Liver (tissue), 9 donors: Measurements from ENCODE around the gene MYL3. TPM values are rescaled to one million over a fixed set of nuclear protein-coding genes. Genes with fewer than 3 reads are reported as not detected.

Source experiments
- DNase-seq: peaks from one replicate; pipeline ENCODE4 v3.0.0-alpha.2; 2017; ENCODE audit warnings: low spot score
- H3K27ac ChIP-seq, 2 donors: one replicate each; pipeline ENCODE4 v1.7.0; 2013; ENCODE audit warnings: inconsistent platforms in 2 of 2, low read length in 2 of 2, control low read depth in 1 of 2, low read depth in 1 of 2, mild to moderate bottlenecking in 1 of 2
- H3K27me3 ChIP-seq, 4 donors: one replicate each; pipeline versions ENCODE4 v1.6.1 to v1.7.0; 2013; ENCODE audit warnings: low read length in 3 of 4, inconsistent platforms in 1 of 4, mild to moderate bottlenecking in 1 of 4, moderate library complexity in 1 of 4; ENCODE audit not compliant: control insufficient read depth in 4 of 4, insufficient read depth in 4 of 4
- H3K36me3 ChIP-seq, 4 donors: one replicate each; pipeline versions ENCODE4 v1.6.1 to v1.7.0; 2013; ENCODE audit warnings: low read length in 3 of 4, mild to moderate bottlenecking in 3 of 4, low read depth in 1 of 4, moderate library complexity in 1 of 4; ENCODE audit not compliant: control insufficient read depth in 4 of 4, insufficient read depth in 3 of 4
- H3K4me1 ChIP-seq, 4 donors: one replicate each; pipeline versions ENCODE4 v1.6.1 to v1.7.0; 2013; ENCODE audit warnings: low read length in 3 of 4, mild to moderate bottlenecking in 3 of 4, moderate library complexity in 1 of 4; ENCODE audit not compliant: control insufficient read depth in 4 of 4, insufficient read depth in 4 of 4
- H3K4me3 ChIP-seq, 3 donors: one replicate each; pipeline versions ENCODE4 v1.6.1 to v1.7.0; 2013; ENCODE audit warnings: low read length in 3 of 3, control low read depth in 1 of 3, low read depth in 1 of 3, mild to moderate bottlenecking in 1 of 3
- H3K9ac ChIP-seq, 2 donors: one replicate each; pipeline ENCODE4 v1.7.0; 2013; ENCODE audit warnings: low read length in 2 of 2, mild to moderate bottlenecking in 2 of 2, moderate library complexity in 2 of 2, control low read depth in 1 of 2, low read depth in 1 of 2
- H3K9me3 ChIP-seq, 4 donors: one replicate each; pipeline versions ENCODE4 v1.6.1 to v1.7.0; 2013; ENCODE audit warnings: low read length in 3 of 4; ENCODE audit not compliant: control insufficient read depth in 4 of 4
- ATF3 ChIP-seq: IDR thresholded peaks from 2 replicates; pipeline ENCODE4 v1.6.1; 2016; ENCODE audit warnings: antibody characterized with exemption
- CTCF ChIP-seq: fragments of 150-350 bp; IDR thresholded peaks from 2 replicates; pipeline ENCODE4 v1.5.1; 2017; ENCODE audit warnings: improper control_type of control experiment, low read depth, low read length; ENCODE audit not compliant: missing input control
- EGR1 ChIP-seq, 2 donors: IDR thresholded peaks; 2 replicates each; pipeline ENCODE4 v1.6.1; 2016 to 2018; ENCODE audit warnings: antibody characterized with exemption in 2 of 2, low read depth in 2 of 2
- FOXA1 ChIP-seq: IDR thresholded peaks from 2 replicates; pipeline ENCODE4 v1.6.1; 2016; ENCODE audit warnings: antibody characterized with exemption
- FOXA2 ChIP-seq: IDR thresholded peaks from 2 replicates; pipeline ENCODE4 v1.6.1; 2016; ENCODE audit warnings: antibody characterized with exemption
- GABPA ChIP-seq, 2 donors: IDR thresholded peaks in 1 of 2; conservative IDR thresholded peaks in 1 of 2; 2 replicates each; pipeline ENCODE4 v1.6.1; 2016; ENCODE audit warnings: antibody characterized with exemption in 2 of 2, mild to moderate bottlenecking in 1 of 2, moderate library complexity in 1 of 2
- HNF4A ChIP-seq, 2 donors: conservative IDR thresholded peaks; 2 replicates each; pipeline ENCODE4 v1.6.1; 2016; ENCODE audit warnings: antibody characterized with exemption in 2 of 2, mild to moderate bottlenecking in 2 of 2
- HNF4G ChIP-seq: IDR thresholded peaks from 2 replicates; pipeline ENCODE4 v1.6.1; 2016; ENCODE audit warnings: antibody characterized with exemption
- JUND ChIP-seq, 2 donors: IDR thresholded peaks; 2 replicates each; pipeline ENCODE4 v1.6.1; 2016; ENCODE audit warnings: antibody characterized with exemption in 2 of 2
- NR2F2 ChIP-seq: IDR thresholded peaks from 2 replicates; pipeline ENCODE4 v1.6.1; 2016; ENCODE audit warnings: antibody characterized with exemption
- RAD21 ChIP-seq, 2 donors: IDR thresholded peaks; 2 replicates each; pipeline ENCODE4 v1.6.1; 2016; ENCODE audit warnings: antibody characterized with exemption in 2 of 2, mild to moderate bottlenecking in 2 of 2
- RXRA ChIP-seq, 2 donors: IDR thresholded peaks; 2 replicates each; pipeline ENCODE4 v1.6.1; 2017 to 2018; ENCODE audit warnings: antibody characterized with exemption in 2 of 2, mild to moderate bottlenecking in 1 of 2
- SP1 ChIP-seq: IDR thresholded peaks from 2 replicates; pipeline ENCODE4 v1.6.1; 2018; ENCODE audit warnings: antibody characterized with exemption, mild to moderate bottlenecking
- TAF1 ChIP-seq: conservative IDR thresholded peaks from 2 replicates; pipeline ENCODE4 v1.6.1; 2016; ENCODE audit warnings: antibody characterized with exemption, mild to moderate bottlenecking
- YY1 ChIP-seq: IDR thresholded peaks from 2 replicates; pipeline ENCODE4 v1.6.1; 2016; ENCODE audit warnings: antibody characterized with exemption, mild to moderate bottlenecking
- ZBTB33 ChIP-seq: IDR thresholded peaks from 2 replicates; pipeline ENCODE4 v1.6.1; 2016; ENCODE audit warnings: antibody characterized with exemption
- WGBS: extraction: QIAGEN DNeasy Blood & Tissue Kit; methylation state at CpG from one replicate; pipeline ENCODE4 v1.1.7; 2013; 5-methylcytosine and 5-hydroxymethylcytosine counted together
- polyA plus RNA-seq, 2 donors: library from polyadenylated mRNA; stranded (reverse) in 1 of 2; unstranded in 1 of 2; fragments of 200-250 nt in 1 of 2; fragments of >200 nt in 1 of 2; fragmentation: Nextera tagmentation in 1 of 2; extraction: Ambion mirVana in 1 of 2; gene quantifications; one replicate each; pipeline versions ENCODE4 v1.2.1 to v1.2.3, GENCODE V29; 2013 to 2015
- total RNA-seq, 2 donors: library from RNA; depleted of rRNA; stranded (reverse); fragments of >200 nt; gene quantifications; one replicate each; pipeline ENCODE4 v1.2.3, GENCODE V29; 2014
- TF ChIP-seq, protein P1 (sequence below): IDR thresholded peaks from 2 replicates; pipeline ENCODE4 v1.6.1; 2016; ENCODE audit warnings: antibody characterized with exemption, mild to moderate bottlenecking
- TF ChIP-seq, protein P2 (sequence below): IDR thresholded peaks from 2 replicates; pipeline ENCODE4 v1.6.1; 2016; ENCODE audit warnings: antibody characterized with exemption
- donor health status: healthy.
- donor health status: healthy.
- donor health status: healthy.
- donor health status: healthy.
- donor health status: healthy.

The MYL3 gene
- total and polyA plus RNA-seq, 4 donors = 0.51 to 1.3 (median 0.81) TPM

DNA sequence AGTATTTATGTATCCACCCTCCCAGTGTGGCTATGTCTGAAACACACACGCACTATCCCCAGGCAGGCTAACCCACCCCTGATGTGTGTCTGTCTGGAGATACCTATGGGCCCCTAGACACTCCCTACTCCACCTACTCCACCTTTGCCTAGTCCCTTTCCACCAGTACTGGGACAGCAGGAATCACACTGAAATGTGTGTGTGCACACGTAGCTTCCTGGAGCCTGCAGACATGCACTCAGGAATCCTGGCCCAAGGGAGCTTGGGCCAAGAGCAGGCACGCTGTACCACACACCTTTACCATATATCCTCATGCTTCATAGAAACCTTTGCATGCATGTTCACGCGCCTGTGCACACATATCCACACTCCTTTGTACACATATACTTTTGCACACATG, 7.4 kb upstream of the MYL3 start:
- peaks cover 19 to 47% (median 31%) of the 10 kb centered on the region in 4 donors for H3K4me1 ChIP-seq
- H3K4me3 ChIP-seq = no peak overlapping the region
- 94% methylated on average over 5 of the region's 5 CpGs for WGBS
- H3K27ac ChIP-seq = no peak overlapping the region
- TF ChIP-seq JUND (IDR thresholded peaks at IDR 0.05) (no peak), HNF4G (no peak), FOXA1 (no peak), RXRA (IDR thresholded peaks at IDR 0.05) (no peak), ATF3 (no peak), SP1 (no peak), YY1 (no peak), GABPA (IDR thresholded peaks at IDR 0.05 in 1 of 2, conservative IDR thresholded peaks at IDR 0.05 in 1 of 2) (no peak), NR2F2 (no peak), TAF1 (no peak), FOXA2 (no peak), EGR1 (IDR thresholded peaks at IDR 0.05; ENCODE audit: low read depth in 2 of 2) (no peak), HNF4A (conservative IDR thresholded peaks at IDR 0.05) (no peak), ZBTB33 (no peak), RAD21 (IDR thresholded peaks at IDR 0.05) (no peak), CTCF (no peak)
- TF ChIP-seq, protein P1, sequence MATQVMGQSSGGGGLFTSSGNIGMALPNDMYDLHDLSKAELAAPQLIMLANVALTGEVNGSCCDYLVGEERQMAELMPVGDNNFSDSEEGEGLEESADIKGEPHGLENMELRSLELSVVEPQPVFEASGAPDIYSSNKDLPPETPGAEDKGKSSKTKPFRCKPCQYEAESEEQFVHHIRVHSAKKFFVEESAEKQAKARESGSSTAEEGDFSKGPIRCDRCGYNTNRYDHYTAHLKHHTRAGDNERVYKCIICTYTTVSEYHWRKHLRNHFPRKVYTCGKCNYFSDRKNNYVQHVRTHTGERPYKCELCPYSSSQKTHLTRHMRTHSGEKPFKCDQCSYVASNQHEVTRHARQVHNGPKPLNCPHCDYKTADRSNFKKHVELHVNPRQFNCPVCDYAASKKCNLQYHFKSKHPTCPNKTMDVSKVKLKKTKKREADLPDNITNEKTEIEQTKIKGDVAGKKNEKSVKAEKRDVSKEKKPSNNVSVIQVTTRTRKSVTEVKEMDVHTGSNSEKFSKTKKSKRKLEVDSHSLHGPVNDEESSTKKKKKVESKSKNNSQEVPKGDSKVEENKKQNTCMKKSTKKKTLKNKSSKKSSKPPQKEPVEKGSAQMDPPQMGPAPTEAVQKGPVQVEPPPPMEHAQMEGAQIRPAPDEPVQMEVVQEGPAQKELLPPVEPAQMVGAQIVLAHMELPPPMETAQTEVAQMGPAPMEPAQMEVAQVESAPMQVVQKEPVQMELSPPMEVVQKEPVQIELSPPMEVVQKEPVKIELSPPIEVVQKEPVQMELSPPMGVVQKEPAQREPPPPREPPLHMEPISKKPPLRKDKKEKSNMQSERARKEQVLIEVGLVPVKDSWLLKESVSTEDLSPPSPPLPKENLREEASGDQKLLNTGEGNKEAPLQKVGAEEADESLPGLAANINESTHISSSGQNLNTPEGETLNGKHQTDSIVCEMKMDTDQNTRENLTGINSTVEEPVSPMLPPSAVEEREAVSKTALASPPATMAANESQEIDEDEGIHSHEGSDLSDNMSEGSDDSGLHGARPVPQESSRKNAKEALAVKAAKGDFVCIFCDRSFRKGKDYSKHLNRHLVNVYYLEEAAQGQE = no peak
- TF ChIP-seq, protein P2, sequence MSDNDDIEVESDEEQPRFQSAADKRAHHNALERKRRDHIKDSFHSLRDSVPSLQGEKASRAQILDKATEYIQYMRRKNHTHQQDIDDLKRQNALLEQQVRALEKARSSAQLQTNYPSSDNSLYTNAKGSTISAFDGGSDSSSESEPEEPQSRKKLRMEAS = no peak
- no peaks in the 10 kb centered on the region for H3K27me3 ChIP-seq
- no peaks in the 10 kb centered on the region for H3K9me3 ChIP-seq
- H3K9ac ChIP-seq = no peak overlapping the region
- no peak for DNase-seq
- H3K36me3 ChIP-seq = no peaks in the 10 kb centered on the region
